CD4-positive, alpha-beta T cell treated with Interferon alpha-2 for 1 hour (primary cell): Measurements from ENCODE around the gene UBE2N.

Experiments
- DNase-seq, 2 donors: peaks; one replicate each; pipeline ENCODE4 v3.0.0-alpha.2; 2020 to 2022

Gene UBE2N

DNA sequence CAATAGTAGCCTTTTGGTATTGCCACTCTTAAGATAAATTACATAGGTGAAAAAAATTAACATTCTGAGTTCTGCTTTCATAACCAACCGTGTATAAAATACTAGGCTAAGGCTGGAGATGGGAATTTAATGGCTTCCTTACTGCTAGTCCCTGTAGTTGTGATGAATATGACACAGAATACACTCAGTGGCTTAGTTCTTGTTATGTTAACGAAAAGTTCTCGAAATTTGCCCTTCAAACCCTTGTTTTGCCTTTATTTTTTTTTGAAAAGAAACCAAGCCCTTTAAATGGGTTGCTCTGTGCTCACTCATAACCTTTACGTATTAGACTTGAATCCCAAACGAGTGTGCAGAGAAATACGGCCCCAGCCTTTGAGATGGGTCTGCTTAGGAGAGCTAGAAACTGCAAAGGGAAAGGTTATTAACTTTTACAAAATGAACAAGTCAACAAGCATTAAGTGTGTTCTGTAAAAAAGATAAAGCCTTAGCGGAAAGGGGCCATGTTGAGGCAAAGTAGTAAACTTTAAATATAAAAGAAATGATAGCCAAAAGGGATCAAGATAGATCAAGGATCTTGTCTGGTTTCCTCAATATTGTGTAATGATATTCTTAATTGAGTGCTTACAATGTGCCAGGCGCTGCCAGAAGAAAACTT is 62.3 kb downstream of the UBE2N start:
- no peak for DNase-seq

GRCh38 chr12:93378998-93379325 is 62.8 kb downstream of the UBE2N start:
- peak in 1 of 2 donors; percentile 19 for DNase-seq

DNA sequence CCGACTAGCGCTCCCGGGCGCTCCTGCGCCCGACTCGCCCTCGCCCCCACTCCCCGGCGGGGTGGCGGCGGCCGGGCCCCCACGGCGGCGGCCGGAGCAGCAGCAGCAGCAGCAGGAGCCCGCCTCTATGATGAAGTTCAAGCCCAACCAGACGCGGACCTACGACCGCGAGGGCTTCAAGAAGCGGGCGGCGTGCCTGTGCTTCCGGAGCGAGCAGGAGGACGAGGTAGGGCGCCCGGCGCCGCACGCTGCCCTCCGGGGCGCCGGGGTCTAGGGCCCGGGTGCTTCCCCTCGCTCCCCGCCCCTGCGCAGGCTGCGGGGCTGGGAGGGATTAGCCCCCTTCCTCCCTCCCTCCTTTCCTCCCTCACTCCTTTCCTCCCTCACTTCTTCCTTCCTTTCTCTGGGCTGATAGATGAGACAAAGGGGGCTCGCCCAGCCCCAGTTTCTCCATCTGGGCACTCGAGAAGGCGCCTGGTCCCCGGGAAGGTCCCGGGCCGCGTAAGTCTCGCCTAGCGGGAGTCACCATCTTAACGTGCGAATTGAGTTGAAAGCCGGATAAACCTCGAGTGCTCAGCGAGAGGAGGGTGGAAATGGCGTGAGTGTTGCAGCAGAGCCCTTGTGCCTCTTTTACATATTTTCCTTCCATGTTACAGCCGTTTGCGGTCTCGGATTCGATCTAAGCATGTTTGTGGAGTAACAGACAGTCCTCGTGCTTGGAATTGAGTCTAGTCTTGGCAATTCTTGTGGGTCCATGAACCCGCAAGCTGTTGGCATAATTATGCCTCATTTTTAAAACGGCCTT is 63.4 kb downstream of the UBE2N start:
- DNase-seq: peak; percentile 43 to 67

DNA sequence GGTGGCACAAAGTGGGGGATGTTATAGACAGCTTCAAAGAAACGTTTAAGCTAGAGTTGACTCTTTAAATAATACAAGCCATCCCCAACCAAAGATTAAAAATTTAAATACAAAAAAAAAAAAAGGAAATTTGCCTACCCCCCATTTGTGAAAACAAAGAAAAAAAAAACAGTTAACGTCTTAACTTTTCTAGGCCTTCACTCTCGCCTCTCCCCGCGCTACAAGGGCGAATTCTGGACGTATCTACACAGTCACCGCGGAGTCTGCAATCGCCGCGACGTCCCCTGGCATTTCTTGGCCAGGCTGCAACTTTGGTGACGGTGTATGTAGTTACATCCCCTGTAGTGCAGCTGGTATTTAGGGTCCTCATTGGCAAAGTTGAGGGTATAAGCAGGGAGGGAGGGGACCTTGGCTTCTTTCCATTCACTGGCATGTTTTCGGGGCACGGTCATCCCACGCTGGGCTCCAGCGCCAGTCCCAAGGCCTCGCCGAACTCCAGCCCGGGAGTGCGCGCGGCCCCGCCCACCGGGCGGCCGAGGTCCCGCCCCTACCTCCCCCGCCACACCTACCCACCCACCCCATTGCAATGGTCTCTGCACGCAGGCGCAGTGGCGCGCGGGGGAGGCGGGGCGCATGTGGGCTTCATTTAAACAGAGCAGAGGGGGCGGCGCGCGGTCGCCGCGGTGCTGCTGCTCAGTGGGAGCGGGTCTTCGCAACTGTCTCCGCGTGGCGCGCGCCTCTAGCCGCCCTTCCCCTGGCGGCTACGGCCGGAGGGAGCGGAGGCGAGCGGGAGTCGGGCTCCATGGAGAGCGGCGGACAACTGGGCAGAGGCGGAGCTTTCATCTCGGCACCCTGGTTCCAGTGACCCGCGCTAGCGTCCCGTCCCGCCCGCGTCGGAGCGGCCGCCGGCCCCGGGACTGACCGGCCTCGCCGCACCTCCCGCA is 64.2 kb downstream of the UBE2N start, which contains the start of gene NUDT4:
NUDT4 (plus strand) TSS at position 674 of the 944 bp plus-strand sequence. CDS start 398 bp downstream, outside the sequence.
- DNase-seq: peak; percentile 95 to 97

- no peak for DNase-seq
These were observed 65.1 kb downstream of the UBE2N start for GRCh38 chr12:93376436-93377251.

- no peak for DNase-seq
These were observed 65.8 kb downstream of the UBE2N start for GRCh38 chr12:93375906-93376305.

DNA sequence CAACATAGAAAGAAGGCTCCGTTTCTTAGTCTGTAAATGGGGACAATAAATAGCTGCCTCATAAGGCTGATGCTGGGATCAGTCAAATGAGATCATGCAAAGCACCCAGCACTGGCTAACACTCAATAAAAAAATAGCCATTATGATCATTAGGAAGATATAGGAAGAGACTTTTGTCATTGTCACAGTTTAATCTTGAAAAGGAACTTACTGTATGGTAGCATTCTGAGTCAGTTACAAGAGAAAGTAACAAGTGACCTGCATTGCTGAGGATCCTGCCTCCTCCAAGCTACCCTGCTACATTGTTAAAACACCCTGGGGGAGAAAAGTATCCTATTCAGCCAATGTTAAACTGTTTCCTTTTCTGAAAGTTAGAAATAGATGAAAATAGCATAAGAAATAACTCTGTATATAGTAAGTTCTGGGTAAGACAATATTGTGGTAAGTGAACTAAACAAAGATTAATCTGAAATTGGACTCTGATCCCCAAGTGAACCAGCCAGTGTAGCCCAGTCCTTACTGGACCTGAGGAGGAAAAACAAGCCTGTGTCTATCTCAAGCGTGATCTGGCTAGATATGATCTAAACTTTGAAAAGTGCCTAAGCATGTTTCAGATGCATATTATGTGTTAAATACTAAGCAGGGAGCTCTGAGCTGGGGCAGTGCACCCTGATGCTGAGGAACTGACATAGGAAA is 67.6 kb downstream of the UBE2N start:
- no peak for DNase-seq

GRCh38 chr12:93370947-93371346 is 70.8 kb downstream of the UBE2N start:
- no peak for DNase-seq

GRCh38 chr12:93369505-93369904 is 72.2 kb downstream of the UBE2N start:
- no peak for DNase-seq

GRCh38 chr12:93368766-93369165 is 73.0 kb downstream of the UBE2N start:
- DNase-seq: no peak

DNA sequence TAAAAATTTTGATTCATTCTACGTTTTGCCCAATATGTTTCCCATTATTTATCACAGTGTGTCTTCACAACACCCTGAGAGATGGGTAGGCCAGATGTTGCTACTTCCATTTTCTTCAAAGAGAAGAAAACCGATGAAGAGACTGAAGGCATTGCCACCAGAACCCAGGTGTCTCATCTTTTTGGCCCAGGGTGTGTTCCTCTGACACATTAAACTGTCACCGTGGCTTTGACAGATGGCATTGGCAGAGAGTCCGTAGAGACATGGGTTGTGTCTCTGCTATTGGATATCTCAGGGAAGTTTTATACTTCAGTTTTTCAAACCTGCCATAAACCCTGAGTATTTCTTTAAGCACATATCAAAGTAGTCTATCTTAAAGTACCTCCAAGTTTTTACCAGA is 75.3 kb downstream of the UBE2N start:
- no peak for DNase-seq

- no peak for DNase-seq
These were observed 75.9 kb downstream of the UBE2N start for GRCh38 chr12:93365616-93366405.

- peak in 1 of 2 donors; percentile 29 for DNase-seq
These were observed 77.9 kb downstream of the UBE2N start for GRCh38 chr12:93363841-93364297.

DNA sequence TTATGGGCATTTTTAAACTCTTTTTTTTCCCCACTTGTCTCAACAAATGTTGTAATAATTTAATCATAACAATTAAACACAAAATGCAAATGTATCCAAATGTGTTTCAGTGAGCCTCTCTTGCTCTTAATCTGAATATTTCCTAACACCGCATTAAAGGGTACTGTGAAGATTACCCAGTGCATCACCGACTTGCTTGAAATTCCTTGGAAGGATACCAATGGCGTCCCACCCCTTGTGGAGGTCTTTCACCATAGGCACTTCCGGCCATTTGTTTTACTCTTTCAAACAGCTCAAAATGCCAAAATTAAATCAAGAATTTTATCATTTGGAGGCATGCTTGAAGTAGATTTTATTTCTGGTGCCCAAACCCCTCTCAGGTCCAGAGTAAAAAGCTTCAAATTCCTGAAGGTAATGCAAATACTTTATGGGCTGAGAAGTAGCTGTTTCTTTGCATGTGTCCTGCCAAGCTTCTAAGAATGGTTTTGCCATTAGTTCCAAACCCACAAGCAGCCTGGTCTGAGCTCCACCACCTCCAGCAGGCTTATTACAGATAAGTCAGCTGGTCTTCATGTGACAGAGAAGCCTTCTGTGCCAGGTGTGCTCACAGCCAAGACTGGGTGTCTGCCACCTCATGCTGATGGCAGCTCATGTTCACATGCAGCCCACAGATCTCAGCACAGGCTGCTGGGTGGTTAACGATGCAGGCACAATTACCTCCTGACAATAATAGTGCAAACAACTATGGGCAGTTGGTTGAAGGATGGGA is 80.4 kb downstream of the UBE2N start:
- DNase-seq: no peak

DNA sequence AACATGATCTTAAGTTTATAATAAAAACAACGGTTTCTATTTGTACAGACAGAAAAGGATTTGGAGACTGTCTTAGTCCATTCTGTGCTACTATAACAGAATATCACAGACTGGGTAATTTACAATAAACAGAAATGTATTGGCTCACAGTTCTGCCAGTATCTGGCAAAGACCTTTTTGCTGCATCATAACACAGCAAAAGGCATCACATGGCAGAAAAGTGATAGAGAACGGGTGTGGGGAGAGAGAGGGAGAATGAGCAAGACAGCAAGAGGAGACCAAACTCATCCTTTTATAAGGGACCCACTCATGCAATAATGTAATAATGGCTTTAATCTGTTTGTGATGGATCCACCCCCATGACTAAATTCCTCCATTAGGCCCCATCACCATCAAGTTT is 81.1 kb downstream of the UBE2N start:
- no peak for DNase-seq

DNA sequence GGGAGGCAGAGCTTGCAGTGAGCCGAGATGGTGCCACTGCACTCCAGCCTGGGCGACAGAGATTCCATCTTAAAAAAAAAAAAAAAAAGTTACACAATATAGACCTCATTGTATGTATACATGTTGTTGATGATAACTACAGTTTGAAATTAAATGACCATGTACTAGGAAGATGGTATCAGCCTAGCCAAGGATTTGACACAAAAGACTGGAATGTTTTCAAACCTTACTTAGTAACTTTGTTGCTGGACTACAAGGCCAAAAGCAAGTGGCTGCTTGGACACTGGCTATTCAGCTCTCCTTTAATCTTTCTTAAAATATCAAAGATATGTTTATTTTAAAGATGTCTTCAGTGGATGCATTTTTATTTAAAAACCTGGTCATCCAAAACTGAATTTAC is 82.9 kb downstream of the UBE2N start:
- no peak for DNase-seq

DNA sequence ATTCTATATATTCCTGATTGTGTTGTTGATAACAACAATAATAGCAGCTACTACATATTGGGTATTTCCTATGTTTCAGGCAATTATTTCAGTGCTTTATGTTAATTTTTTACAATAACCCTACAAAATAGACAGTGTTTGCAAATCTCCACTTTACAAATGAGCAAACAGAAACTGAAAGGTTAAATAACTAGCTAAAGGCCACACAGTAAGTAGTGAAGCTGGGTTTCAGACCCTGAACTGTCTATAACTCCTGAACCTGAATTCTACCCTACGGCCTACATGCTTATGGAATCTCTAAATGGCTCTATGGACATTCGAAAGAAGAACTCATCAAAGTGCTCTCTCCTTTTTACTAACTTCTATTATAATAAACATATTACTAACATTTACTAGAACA is 83.7 kb downstream of the UBE2N start:
- DNase-seq: no peak

DNA sequence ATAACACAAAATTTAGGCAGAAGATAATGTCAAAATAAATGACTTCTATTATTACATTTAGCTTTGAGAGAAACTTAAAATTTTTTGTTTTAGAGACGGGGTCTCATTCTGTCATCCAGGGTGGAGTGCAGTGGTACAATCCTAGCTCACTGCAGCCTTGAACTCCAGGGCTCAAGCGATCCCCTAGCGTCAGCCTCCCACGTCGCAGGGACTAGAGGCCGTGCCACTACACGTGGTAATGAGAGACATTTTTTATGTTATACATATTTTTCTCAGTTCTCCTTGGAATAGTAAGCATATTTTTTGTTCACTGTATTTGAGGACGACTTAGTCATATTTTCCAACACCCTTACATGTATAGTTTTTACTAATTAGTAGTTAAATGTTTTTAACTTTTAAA is 85.5 kb downstream of the UBE2N start:
- no peak for DNase-seq
